UCSD-AML1 (cell line): Measurements from ENCODE around the gene PLIN3.
"Not testable (repeated sequence)": the region's sequence is repeated elsewhere in the genome, so short reads cannot be mapped to it uniquely, and the experiment has no call there.

ENCODE experiments used
- DNase-seq: peaks from one replicate; lab custom pipeline; 2025; ENCODE audit not compliant: unreplicated experiment; lab: John Stamatoyannopoulos, UW

The PLIN3 gene

DNA sequence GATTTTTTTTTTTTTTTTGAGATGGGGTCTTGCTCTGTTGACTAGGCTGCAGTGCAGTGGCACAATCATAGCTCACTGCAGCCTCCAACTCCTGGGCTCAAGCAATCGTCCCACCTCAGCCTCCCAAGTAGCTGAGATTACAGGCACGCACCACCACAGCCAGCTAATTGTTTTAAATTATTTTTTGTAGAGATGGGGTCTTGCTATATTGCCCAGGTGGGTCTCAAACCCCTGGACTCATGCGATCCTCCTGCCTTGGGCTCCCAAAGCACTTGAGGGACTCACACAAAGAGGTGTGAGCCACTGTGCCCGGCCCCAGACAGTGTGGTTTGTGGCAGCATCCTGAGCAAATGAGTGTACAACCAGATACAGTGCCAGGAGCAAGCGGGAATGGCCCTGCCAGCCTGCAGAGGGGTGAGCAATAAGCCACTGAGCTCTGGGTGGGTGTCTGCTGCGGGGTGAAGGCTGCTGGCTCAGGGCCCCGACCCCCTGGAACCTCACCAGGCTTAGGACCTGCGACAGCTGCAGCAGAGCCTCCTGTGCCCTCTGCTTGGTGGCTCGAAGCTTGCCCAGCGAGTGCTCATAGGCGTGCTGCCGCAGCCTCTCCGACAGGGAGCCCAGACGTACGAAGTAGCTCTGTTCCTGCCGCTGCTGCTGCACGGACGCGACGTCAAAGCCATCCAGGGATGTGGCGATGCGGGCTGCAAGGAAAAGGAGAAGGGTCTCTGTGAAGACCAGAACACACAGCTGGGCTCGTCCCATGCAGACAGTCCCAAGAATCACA lies 20.1 kb downstream of the PLIN3 start:
- no peak for DNase-seq

DNA sequence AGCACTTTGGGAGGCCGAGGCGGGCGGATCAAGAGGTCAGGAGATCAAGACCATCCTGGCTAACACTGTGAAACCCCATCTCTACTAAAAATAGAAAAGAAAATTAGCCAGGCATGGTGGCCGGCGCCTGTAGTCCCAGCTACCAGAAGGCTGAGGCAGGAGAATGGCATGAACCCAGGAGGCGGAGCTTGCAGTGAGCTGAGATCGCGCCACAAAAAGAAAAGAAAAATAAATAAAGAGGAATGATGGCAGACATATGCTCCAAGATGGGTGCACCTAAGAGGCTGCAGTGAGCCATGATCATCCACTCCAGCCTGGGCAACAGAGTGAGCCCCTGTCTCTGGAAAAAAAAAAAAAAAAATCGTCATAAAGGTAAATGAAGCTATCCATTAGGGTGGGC lies 21.5 kb downstream of the PLIN3 start:
- not testable (repeated sequence) for DNase-seq

DNA sequence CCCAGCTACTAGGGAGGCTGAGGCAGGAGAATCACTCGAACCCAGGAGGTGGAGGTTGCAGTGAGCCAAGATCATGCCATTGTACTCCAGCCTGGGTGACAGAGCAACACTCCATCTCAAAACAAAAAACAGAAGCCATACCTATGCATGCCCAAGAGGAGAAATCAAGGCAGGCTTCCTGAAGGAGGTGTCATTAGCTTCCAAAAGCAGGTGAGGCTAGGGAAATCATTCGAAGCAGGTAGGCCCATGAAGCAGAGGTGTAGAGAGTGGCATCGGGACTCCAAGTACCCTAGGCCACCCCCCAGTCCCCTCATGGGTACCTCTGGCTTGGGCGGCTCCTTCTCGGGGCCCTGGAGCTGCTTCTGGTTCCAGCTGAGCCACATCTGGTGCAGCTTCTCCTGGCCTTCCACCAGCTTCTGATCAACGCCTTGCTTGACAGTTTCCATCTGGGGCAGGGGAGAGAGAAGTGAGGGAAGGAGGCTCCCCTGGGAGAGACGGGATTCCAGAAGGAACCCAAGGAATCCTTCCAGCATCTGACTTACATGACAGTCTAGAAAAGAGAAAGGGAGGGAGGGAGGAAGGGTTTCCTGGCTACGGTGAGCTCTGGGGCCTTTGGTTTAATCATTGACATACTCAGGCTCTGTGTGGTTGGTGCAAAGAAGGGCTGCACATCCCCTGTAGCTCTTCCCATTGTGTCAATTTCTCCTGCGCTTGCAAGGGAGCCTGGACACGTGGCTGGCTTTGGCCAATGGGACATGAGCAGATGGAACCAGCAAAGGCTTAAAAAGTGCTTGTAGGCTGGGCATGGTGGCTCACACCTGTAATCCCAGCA lies 22.9 kb downstream of the PLIN3 start:
- no peak for DNase-seq

DNA sequence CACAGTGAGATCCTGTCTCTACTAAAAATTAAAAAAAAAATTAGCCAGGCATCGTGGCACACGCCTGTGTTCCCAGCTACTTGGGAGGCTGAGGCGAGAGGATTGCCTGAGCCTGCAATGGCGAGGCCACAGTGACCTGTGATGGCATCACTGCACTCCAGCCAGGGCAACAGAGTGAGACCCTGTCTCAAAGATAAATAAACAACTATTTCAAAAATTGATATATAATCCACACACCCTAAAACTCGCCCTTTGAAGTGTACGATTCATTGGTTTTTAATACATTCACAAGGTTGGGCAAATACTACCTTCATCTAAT lies 23.9 kb downstream of the PLIN3 start:
- no peak for DNase-seq

DNA sequence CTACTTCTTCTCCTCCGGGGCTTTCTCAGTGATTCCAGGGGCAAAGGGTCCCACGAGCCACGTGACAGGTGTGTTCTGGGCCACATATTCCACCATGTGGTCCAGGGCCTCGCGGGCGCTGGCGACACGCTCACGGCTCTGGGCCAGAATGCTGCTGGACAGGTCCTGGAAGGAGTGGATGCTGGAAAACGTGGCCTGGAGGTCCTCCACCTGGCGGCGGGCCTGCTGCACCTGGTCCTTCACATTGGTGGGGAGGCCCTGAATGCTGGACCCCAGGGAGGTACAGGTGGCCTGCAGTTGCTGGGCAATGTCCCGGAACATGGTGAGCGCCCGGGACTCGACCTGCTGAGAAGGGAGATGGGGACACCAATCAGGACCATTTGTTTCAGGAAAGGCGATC lies 28.3 kb downstream of the PLIN3 start:
- DNase-seq: no peak

DNA sequence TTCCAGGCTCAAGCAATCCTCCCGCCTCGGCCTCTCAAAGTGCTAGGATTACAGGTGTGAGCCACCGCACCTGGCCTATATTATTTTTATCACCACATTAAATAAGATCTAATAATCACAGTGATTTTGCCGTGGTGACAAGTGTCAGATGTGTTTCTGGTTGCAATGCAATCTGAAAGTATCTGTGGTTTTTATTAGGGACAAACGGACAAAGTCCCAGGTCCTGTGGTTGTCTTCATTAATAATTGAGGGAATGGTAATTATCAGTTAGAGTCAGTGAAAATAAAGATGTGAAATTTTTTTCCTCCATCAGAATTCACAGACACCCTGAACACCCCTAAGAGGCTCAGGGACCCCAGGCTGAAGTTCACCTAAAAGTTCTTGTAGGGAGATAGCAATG lies 34.7 kb downstream of the PLIN3 start:
- no peak for DNase-seq

DNA sequence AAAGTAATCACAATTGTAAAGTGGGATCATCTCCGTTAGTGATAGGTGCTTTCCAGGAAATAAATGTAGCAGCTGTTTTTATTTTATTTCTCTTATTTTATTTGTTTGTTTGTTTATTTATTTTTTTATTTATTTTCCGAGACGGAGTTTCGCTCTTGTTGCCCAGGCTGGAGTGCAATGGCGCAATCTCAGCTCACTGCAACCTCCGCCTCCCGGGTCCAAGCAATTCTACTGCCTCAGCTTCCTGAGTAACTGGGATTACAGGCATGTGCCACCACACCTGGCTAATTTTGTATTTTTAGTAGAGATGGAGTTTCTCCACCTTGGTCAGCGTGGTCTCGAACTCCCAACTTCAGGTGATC lies 35.5 kb downstream of the PLIN3 start:
- DNase-seq: not testable (repeated sequence)

DNA sequence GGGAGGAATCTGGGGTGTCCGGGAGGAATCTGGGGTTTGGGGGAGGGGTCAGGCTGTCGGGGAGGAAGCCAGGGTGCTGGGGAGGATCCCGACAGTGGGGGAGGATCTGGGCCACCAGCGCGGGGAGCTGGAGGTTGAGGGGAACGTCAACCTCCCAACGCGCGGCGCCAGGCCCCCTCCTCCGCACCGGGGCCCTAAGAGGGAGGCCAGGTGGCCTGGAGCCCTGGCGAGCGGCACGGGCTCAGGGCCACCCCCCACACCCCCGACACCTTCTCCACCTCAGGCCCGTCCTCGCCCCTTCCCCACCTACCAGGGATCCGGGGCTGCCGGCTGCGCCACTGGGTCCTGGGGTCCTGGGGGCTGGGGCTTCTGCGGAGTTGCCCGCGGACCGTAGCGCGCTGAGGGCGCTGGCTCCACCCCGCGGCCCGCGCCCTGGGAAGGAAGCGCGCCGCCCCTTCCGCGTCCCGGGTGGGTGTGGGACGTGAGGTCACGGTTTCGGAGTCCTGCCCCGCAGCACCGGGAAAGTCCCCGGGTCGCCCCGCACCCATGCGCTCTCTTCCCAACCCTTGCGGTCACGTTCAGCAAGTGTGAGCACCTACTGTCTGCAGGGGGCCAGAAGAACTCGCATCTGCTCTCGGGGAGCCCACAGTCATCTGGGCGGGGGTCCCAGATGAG lies 36.0 kb downstream of the PLIN3 start, which contains the start of gene TICAM1:
Gene TICAM1 (minus strand): TSS at position 409 of the 675 bp plus-strand sequence. CDS start 13,335 bp downstream, outside the sequence.
- DNase-seq: peak; percentile 73

DNA sequence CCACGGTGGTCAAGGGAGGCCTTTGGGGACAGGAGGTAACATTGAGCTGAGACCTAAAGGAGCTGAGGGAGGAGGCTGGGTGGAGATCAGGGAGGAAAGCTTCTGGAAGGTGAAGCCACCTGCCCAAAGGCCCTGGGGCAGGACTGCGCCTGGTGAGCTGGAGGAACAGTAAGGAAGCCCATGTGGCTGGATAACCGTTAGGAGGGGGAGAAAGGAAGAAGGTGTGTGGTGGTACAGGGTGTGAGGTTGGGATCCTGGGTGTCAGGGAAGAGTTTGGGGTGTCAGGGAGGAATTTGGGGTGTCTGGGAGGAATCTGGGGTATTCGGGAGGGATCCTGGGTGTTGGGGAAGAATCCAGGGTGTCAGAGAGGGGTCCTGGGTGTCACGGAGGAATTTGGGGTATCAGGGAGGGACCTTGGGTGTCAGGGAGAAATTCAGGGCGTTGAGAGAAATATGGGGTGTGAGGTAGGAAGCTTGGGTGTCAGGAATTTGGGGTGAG lies 36.6 kb downstream of the PLIN3 start:
- DNase-seq: peak; percentile 12

DNA sequence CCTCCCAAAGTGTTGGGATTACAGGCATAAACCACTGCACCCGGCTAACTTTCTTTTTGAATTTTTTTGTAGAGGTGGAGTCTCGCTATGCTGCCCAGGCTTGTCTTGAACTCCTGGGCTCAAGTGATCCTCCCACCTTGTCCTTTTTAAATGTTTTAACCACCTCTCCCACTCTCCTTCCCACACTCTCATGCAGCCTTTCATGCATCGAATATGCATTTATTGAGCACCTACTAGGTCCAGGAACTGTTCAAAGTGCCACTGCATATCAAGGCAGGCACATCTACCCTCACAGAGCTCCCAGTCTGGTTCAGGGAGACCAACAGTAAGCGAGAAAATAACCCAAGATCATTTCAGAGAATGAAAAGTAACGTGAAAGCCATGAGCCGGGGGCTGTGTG lies 37.1 kb downstream of the PLIN3 start:
- no peak for DNase-seq

DNA sequence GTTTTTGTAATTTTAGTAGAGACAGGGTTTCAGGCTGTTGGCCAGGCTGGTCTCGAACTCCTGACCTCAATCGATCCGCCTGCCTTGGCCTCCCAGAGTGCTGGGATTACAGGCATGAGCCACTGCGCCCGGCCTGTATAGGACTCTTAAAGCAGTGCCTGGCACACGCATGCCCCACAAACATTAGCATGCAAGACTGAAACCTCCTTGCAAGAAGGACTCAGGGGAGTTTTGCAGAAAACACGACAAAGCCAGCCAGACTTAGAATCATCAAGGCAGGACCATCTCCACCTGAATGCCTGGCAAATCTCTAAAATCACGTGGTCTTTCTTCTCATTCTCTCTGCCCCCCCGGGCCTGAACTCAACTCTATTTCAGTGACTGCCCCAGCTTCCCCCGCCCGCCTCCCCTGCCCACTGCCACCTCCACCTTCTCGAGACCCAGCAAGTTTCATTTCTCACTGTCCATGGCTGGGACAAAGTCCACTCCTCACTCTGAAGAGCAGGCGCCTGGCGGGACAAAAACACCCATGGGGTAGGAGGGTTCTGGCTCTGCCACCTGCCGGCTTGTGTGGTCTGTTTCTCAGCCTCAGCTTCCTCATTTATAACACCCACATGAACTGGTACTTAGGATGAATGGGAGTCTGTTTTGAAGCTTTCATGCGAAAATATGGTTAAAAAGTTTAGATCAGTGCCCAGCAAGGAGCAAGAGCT lies 38.3 kb downstream of the PLIN3 start:
- DNase-seq: peak; percentile 23

DNA sequence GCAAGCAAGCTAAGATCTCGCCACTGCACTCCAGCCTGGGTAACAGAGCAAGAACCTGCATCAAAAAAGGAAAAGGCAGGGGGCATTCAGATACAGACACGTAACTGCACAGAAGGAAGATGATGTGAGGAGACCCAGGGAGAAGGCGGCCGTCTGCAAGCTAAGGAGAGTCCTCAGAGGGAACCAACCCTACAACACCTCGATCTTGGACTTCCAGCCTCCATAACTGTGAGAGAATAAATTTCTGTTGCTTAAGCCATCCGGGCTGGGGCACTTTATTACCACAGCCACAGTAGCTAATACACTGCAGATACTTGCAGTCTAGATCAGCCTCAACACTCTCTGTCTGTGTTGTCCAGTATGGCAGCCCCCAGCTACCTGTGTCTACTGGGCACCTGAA lies 43.9 kb downstream of the PLIN3 start:
- DNase-seq: no peak

DNA sequence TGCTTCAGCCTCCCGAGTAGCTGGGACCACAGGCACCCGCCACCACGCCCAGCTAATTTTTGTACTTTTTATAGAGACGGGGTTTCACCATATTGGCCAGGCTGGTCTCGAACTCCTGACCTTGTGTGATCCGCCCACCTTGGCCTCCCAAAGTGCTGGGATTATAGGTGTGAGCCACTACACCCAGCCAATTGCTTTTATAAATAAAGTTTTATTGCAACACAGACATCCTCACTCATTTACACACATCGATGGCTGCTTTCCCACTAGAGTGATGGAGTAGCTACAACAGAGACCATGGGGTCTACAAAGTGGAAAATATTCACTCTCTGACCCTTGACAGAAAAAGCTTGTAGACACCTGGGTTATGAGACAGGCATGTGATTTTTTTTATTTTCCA lies 45.1 kb downstream of the PLIN3 start:
- DNase-seq: not testable (repeated sequence)

DNA sequence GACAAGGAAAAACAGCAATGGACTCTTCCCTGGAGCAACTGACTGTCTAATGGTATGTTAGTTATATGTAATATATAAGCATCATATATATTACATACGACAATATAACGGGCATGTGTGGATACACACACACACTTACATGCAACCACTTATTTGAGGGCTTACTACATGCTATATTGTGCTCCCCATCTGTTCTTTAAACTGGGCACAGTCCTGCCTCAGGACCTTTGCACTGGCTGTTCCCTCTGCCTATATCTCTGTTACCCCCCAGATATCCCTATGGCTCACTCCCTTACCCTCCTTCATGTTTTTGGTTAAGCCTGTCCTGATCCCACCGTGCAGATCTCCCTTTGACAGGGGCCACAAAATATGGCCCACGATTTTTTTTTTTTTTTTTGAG lies 46.2 kb downstream of the PLIN3 start:
- no peak for DNase-seq

DNA sequence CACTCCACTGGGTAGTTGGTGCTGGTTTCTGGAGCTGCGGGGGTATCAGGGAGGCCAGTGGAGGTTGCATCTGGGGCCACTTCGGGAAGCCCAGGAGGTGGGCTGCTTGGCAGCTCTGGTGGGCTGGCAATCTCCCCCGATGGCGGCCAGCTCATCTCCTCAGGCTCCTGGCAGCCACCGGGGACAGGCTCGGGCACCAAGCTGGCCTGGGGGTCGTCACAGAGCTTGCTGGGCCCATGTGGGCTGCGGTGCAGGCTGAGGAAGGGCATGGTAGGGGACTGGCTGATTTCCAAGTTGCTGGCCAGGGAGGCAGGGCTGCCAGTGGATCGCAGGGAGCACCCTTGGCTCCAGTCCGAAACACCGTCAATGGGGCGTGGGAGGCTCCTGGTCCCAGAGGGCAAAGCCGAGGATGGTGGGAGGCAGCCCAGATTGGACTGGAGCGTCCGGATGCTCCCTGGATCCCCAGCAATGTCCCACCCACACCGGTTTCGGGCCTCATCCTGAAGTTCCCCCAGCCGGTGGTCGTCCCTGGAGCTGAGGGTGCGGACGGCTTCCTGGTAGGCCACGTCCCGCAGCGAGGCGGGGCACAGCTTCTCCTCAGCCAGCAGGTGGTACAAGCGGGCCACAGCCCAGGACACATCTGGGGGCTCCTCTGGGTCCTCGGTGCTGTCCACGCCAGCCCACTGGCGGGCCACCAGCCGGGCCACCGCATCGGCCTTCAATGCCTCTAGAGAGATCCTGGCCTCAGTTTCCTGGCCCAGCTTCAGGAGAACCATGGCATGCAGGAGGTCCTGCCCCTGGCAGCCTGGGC lies 49.8 kb downstream of the PLIN3 start:
- DNase-seq: no peak

DNA sequence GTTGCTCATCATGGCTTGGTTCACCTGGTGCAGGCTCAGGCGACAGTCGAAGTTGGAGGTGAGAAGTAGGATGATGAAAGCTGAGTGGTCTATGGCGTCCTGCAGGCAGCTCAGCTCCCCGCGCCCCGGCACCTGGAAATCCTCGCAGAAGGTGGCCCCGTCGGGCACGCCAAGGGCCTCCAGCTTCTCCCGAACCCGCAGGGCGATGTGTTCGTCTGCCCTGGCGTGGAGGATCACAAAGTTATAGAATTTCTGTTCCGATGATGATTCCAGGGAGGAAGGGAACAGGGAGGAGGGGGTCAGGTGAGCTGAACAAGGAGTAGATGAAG lies 50.6 kb downstream of the PLIN3 start:
- no peak for DNase-seq

DNA sequence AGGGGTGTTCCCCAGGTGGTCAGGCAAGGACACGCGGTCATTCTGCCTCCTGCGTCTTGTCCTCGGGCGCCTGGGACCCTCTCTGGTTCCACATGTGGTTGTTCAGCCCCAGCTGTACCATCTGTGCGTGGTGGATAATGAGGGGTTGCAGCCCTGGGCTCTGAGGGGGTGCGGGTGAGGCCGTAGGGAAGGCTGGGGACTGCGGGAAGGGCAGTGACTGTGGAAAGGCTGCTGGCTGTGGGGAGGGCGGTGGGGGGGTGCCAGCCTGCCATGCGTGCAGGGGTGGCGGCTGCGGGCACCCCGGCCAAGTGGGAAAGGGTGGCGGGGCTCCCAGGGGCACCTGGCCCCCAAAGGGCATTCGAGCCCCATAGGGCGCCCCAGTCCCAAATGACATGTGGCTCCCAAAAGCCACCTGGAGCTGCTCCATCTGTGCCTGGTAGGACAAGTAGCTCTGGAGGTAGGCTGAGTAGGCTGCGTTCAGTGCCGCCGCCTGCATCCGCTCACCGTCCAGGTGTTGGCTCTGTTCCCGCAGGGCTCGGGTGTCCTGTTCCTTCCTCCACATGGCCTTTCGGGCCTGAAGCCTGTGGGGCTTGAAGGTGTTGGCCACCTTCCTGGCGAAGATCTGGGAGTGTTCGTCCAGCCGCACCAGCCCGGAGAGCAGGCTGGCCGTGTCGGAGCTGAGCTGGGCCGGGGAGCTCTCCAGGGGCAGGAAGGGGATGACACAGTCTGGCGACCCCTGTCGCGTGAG lies 51.1 kb downstream of the PLIN3 start:
- no peak for DNase-seq

DNA sequence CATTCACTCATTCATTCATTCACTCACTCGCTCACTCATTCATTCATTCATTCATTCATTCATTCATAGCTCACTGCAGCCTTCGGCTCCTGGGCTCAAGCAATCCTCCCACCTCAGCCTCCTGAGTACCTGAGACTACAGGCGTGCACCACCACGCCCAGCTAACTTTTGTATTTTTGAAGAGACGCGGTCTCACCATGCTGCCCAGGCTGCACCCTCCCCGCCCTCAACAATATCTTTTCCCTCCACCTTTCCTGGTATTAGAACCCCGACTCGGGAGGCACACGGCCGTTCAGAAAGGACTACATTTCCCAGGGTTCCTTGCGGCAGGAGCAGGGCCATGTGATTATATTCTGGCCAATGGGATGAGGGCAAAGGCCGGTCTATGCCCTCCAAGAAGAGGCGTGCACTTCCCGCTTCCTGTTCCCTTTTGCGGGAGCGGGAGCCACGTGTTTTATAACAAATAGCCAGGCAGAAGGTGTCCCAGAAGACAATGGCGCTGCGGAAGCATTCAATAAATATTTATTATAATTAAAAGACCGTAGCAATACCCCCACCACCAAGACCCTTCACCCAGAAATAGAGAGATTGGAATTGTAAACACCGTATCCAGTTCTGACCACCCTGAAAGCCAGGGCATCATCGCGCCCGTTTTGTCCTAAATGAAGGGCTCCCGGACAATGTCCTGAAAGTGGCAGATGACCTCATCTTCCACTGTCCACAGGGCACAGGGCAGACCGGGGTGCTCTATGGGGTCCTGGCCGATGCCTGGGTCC lies 51.9 kb downstream of the PLIN3 start:
- peak; percentile 82 for DNase-seq
